Endodermal cell (in vitro differentiated cells): ENCODE measurements around the gene GNMT. TPM values are rescaled to one million over a fixed set of nuclear protein-coding genes. Genes with fewer than 3 reads are reported as not detected.

ENCODE experiments used
- DNase-seq: peaks from one replicate; pipeline ENCODE4 v3.0.0-alpha.2; 2017
- H3K27ac ChIP-seq: 2 replicates; pipeline ENCODE4 v1.5.1; 2013; ENCODE audit warnings: mild to moderate bottlenecking, low read depth, low read length, moderate library complexity
- H3K27me3 ChIP-seq: 2 replicates; pipeline ENCODE4 v1.6.1; 2013; ENCODE audit warnings: mild to moderate bottlenecking, low read length, moderate library complexity; ENCODE audit not compliant: insufficient read depth, control insufficient read depth, poor library complexity, severe bottlenecking
- H3K36me3 ChIP-seq: 2 replicates; pipeline ENCODE4 v1.7.0; 2013; ENCODE audit warnings: mild to moderate bottlenecking, low read length, moderate library complexity; ENCODE audit not compliant: control insufficient read depth, insufficient read depth
- H3K4me1 ChIP-seq: one replicate; pipeline ENCODE4 v1.7.0; 2013; ENCODE audit warnings: low read length; ENCODE audit not compliant: control insufficient read depth, insufficient read depth
- H3K4me3 ChIP-seq: 2 replicates; pipeline ENCODE4 v1.5.1; 2013; ENCODE audit warnings: mild to moderate bottlenecking, low read length, moderate library complexity
- H3K9ac ChIP-seq: 2 replicates; pipeline ENCODE4 v1.6.1; 2013; ENCODE audit warnings: mild to moderate bottlenecking, low read length, moderate library complexity; ENCODE audit not compliant: poor library complexity, severe bottlenecking; ENCODE audit errors: extremely low read depth
- H3K9me3 ChIP-seq: 2 replicates; pipeline ENCODE4 v1.6.1; 2013; ENCODE audit warnings: mild to moderate bottlenecking, low read length, moderate library complexity; ENCODE audit not compliant: control insufficient read depth
- H3K27ac Mint-ChIP-seq: 2 replicates; pipeline ENCODE4 v1.8.0; 2020; ENCODE audit warnings: mixed read lengths
- H3K27me3 Mint-ChIP-seq: 2 replicates; pipeline ENCODE4 v1.8.0; 2021; ENCODE audit warnings: mild to moderate bottlenecking, mixed read lengths; ENCODE audit not compliant: insufficient read depth
- H3K36me3 Mint-ChIP-seq: 2 replicates; pipeline ENCODE4 v1.8.0; 2020; ENCODE audit warnings: low read depth, mixed read lengths
- H3K4me1 Mint-ChIP-seq: 2 replicates; pipeline ENCODE4 v1.8.0; 2020; ENCODE audit warnings: mixed read lengths
- H3K4me3 Mint-ChIP-seq: 2 replicates; pipeline ENCODE4 v1.8.0; 2020; ENCODE audit warnings: mild to moderate bottlenecking, moderate library complexity, mixed read lengths
- H3K9me3 Mint-ChIP-seq: 2 replicates; pipeline ENCODE4 v1.8.0; 2020; ENCODE audit warnings: mild to moderate bottlenecking, mixed read lengths
- CTCF ChIP-seq: fragments of 200-600 bp; sonication (generic); conservative IDR thresholded peaks from 2 replicates; pipeline ENCODE4 v1.5.0; 2021; ENCODE audit warnings: antibody characterized with exemption, mild to moderate bottlenecking
- WGBS, 2 experiments: methylation state at CpG; one replicate each; pipeline versions ENCODE4 v1.1.5 to v1.1.7; 2013; ENCODE audit warnings: missing lambda C conversion rate in 2 of 2, mixed read lengths in 1 of 2; ENCODE audit not compliant: insufficient coverage in 1 of 2, insufficient read length in 1 of 2; 5-methylcytosine and 5-hydroxymethylcytosine counted together
- total RNA-seq, 2 donors: library from RNA; stranded (reverse); fragmentation: NEBNext Ultra II Directional in 1 of 2; extraction: Animal tissue kit (Norgen Biotek cat#: 25700) in 1 of 2; gene quantifications; 2 replicates in 1 of 2; 3 replicates in 1 of 2; pipeline ENCODE4 v1.2.1, GENCODE V29; 2021

The GNMT gene
- total RNA-seq, 2 donors from 2014 or later = 0.75 to 0.84 TPM

- Mint-ChIP-seq H3K36me3 (peaks cover 31% of the 10 kb centered on the region), H3K4me1 (peaks cover 6% of the 10 kb centered on the region), H3K9me3 (no peaks in the 10 kb centered on the region), H3K27ac (no peak overlapping the region), H3K4me3 (no peak overlapping the region), H3K27me3 (peaks cover 31% of the 10 kb centered on the region)
- TF ChIP-seq CTCF = no peak
- H3K27ac ChIP-seq = no peak overlapping the region
- no peaks in the 10 kb centered on the region for H3K9me3 ChIP-seq
- H3K36me3 ChIP-seq = no peaks in the 10 kb centered on the region
- peaks cover 28% of the 10 kb centered on the region for H3K27me3 ChIP-seq
- no peak overlapping the region for H3K9ac ChIP-seq
- 84 to 94% methylated on average over 5 to 12 of the region's 12 CpGs for WGBS, 2 experiments
- H3K4me1 ChIP-seq = no peaks in the 10 kb centered on the region
- H3K4me3 ChIP-seq = no peak overlapping the region
- no peak for DNase-seq
These were observed 2.8 kb downstream of the GNMT start for GRCh38 chr6:42963179-42963854.

- Mint-ChIP-seq H3K27me3 (peaks cover 26% of the 10 kb centered on the region), H3K4me1 (peaks cover 6% of the 10 kb centered on the region), H3K9me3 (no peaks in the 10 kb centered on the region), H3K36me3 (peaks cover 33% of the 10 kb centered on the region), H3K4me3 (no peak overlapping the region), H3K27ac (no peak overlapping the region)
- TF ChIP-seq CTCF = peak; percentile 70
- no peaks in the 10 kb centered on the region for H3K9me3 ChIP-seq
- no peak overlapping the region for H3K4me3 ChIP-seq
- H3K4me1 ChIP-seq = no peaks in the 10 kb centered on the region
- no peak overlapping the region for H3K27ac ChIP-seq
- H3K9ac ChIP-seq = no peak overlapping the region
- no peaks in the 10 kb centered on the region for H3K36me3 ChIP-seq
- peak; percentile 96 for DNase-seq
- H3K27me3 ChIP-seq = peaks cover 24% of the 10 kb centered on the region
- WGBS, 2 experiments = 77 to 100% methylated on average over 2 to 9 of the region's 9 CpGs
These were observed 3.5 kb downstream of the GNMT start for GRCh38 chr6:42963855-42964605.

- no peak overlapping the region for H3K9ac ChIP-seq
- H3K36me3 Mint-ChIP-seq = peaks cover 33% of the 10 kb centered on the region
- peaks cover 3% of the 10 kb centered on the region for H3K4me1 Mint-ChIP-seq
- TF ChIP-seq CTCF = no peak
- no peak for DNase-seq
- H3K9me3 Mint-ChIP-seq = no peaks in the 10 kb centered on the region
- no peak overlapping the region for H3K4me3 ChIP-seq
- no peak overlapping the region for H3K4me3 Mint-ChIP-seq
- 93 to 100% methylated on average over 1 to 7 of the region's 7 CpGs for WGBS, 2 experiments
- H3K9me3 ChIP-seq = no peaks in the 10 kb centered on the region
- H3K27me3 ChIP-seq = no peaks in the 10 kb centered on the region
- H3K27ac ChIP-seq = no peak overlapping the region
- H3K4me1 ChIP-seq = no peaks in the 10 kb centered on the region
- H3K27me3 Mint-ChIP-seq = peaks cover 4% of the 10 kb centered on the region
- no peaks in the 10 kb centered on the region for H3K36me3 ChIP-seq
- no peak overlapping the region for H3K27ac Mint-ChIP-seq
These were observed 6.0 kb downstream of the GNMT start for GRCh38 chr6:42966571-42966970.
